HepG2 (cell line): ENCODE measurements around the gene AZI2. TPM values are rescaled to one million over a fixed set of nuclear protein-coding genes. Genes with fewer than 3 reads are reported as not detected.

Source experiments
- FOXA3 ChIP-seq: IDR thresholded peaks from 2 replicates; pipeline ENCODE4 v1.6.1; 2016; ENCODE audit warnings: missing genetic modification reagents, missing compliant biosample characterization
- FOXK2 ChIP-seq: fragments of 450-650 bp; IDR thresholded peaks from 2 replicates; pipeline ENCODE4 v1.6.1; 2016
- FUBP1 ChIP-seq: sonication (generic); formaldehyde crosslinking; IDR thresholded peaks from 2 replicates; pipeline ENCODE4 v1.5.1; 2020; ENCODE audit warnings: missing genetic modification reagents, mild to moderate bottlenecking, borderline replicate concordance
- HDAC2 ChIP-seq: sonication (generic); formaldehyde crosslinking; IDR thresholded peaks from 2 replicates; pipeline ENCODE4 v1.4.0; 2020; ENCODE audit warnings: missing genetic modification reagents
- HNRNPLL ChIP-seq: fragments of 200-400 bp; formaldehyde crosslinking; IDR thresholded peaks from 2 replicates; pipeline ENCODE4 v1.6.1; 2017; ENCODE audit warnings: mild to moderate bottlenecking, low read depth, low read length; ENCODE audit not compliant: poor library complexity, severe bottlenecking
- MTA3 ChIP-seq: sonication (generic); formaldehyde crosslinking; IDR thresholded peaks from 2 replicates; pipeline ENCODE4 v1.4.0; 2020; ENCODE audit warnings: missing genetic modification reagents
- NCOA5 ChIP-seq: sonication (generic); formaldehyde crosslinking; IDR thresholded peaks from 2 replicates; pipeline ENCODE4 v1.4.0; 2020; ENCODE audit warnings: missing genetic modification reagents
- RCOR2 ChIP-seq: IDR thresholded peaks from 2 replicates; pipeline ENCODE4 v1.6.1; 2016; ENCODE audit warnings: missing biosample characterization, missing genetic modification reagents
- SATB2 ChIP-seq: sonication (generic); formaldehyde crosslinking; IDR thresholded peaks from 2 replicates; pipeline ENCODE4 v1.5.0; 2020; ENCODE audit warnings: missing genetic modification reagents
- SNAPC2 ChIP-seq: sonication (generic); formaldehyde crosslinking; IDR thresholded peaks from 2 replicates; pipeline ENCODE4 v1.8.1; 2022; ENCODE audit warnings: mild to moderate bottlenecking, missing genetic modification reagents
- ZMYM4 ChIP-seq: sonication (generic); formaldehyde crosslinking; IDR thresholded peaks from 2 replicates; pipeline ENCODE4 v1.8.1; 2023; ENCODE audit warnings: mild to moderate bottlenecking, missing genetic modification reagents
- ZNF136 ChIP-seq: sonication (generic); formaldehyde crosslinking; IDR thresholded peaks from 2 replicates; pipeline ENCODE4 v1.8.1; 2022; ENCODE audit warnings: low read depth, mild to moderate bottlenecking, moderate library complexity, missing genetic modification reagents
- ZNF18 ChIP-seq: sonication (generic); formaldehyde crosslinking; IDR thresholded peaks from 2 replicates; pipeline ENCODE4 v1.8.0; 2022; ENCODE audit warnings: mild to moderate bottlenecking, missing genetic modification reagents; ENCODE audit not compliant: insufficient replicate concordance
- ZNF225 ChIP-seq: sonication (generic); formaldehyde crosslinking; IDR thresholded peaks from 2 replicates; pipeline ENCODE4 v1.4.0; 2020; ENCODE audit warnings: mild to moderate bottlenecking, missing genetic modification reagents
- ZNF251 ChIP-seq: sonication (generic); formaldehyde crosslinking; IDR thresholded peaks from 2 replicates; pipeline ENCODE4 v1.9.0; 2021; ENCODE audit warnings: mild to moderate bottlenecking, missing genetic modification reagents
- ZNF468 ChIP-seq: sonication (generic); formaldehyde crosslinking; IDR thresholded peaks from 2 replicates; pipeline ENCODE4 v1.8.0; 2022; ENCODE audit warnings: mild to moderate bottlenecking, moderate library complexity, missing genetic modification reagents
- ZNF503 ChIP-seq: sonication (generic); formaldehyde crosslinking; IDR thresholded peaks from 2 replicates; pipeline ENCODE4 v1.4.0; 2020; ENCODE audit warnings: missing genetic modification reagents
- ZNF570 ChIP-seq: sonication (generic); formaldehyde crosslinking; IDR thresholded peaks from 2 replicates; pipeline ENCODE4 v1.4.0; 2020; ENCODE audit warnings: mild to moderate bottlenecking, missing genetic modification reagents, borderline replicate concordance
- ZNF605 ChIP-seq: sonication (generic); formaldehyde crosslinking; IDR thresholded peaks from 2 replicates; pipeline ENCODE4 v1.8.0; 2022; ENCODE audit warnings: mild to moderate bottlenecking, missing genetic modification reagents
- ZNF616 ChIP-seq: sonication (generic); formaldehyde crosslinking; IDR thresholded peaks from 2 replicates; pipeline ENCODE4 v1.5.0; 2020; ENCODE audit warnings: low read depth, mild to moderate bottlenecking, missing genetic modification reagents
- ZNF672 ChIP-seq: sonication (generic); formaldehyde crosslinking; IDR thresholded peaks from 2 replicates; pipeline ENCODE4 v1.8.1; 2022; ENCODE audit warnings: missing genetic modification reagents
- ZNF710 ChIP-seq: sonication (generic); formaldehyde crosslinking; IDR thresholded peaks from 2 replicates; pipeline ENCODE4 v1.5.0; 2020; ENCODE audit warnings: mild to moderate bottlenecking, missing genetic modification reagents, borderline replicate concordance
- ZNF773 ChIP-seq: sonication (generic); formaldehyde crosslinking; IDR thresholded peaks from 2 replicates; pipeline ENCODE4 v1.4.0; 2020; ENCODE audit warnings: missing genetic modification reagents, borderline replicate concordance
- polyA plus RNA-seq, 8 experiments: library from polyadenylated mRNA; depleted of rRNA in 3 of 8; stranded (reverse) in 7 of 8; unstranded in 1 of 8; fragments of >200 nt; fragmentation: Illumina TruSeq in 4 of 8; extraction: Trizol in 4 of 8; gene quantifications; 2 replicates each; pipeline versions ENCODE4 v1.2.1 to v1.2.3, GENCODE V29; 2011 to 2016; ENCODE audit warnings: low read depth in 4 of 8, missing spikeins in 1 of 8, mixed read lengths in 1 of 8; ENCODE audit not compliant: insufficient read depth in 1 of 8
- total RNA-seq, 5 experiments: library from RNA; depleted of rRNA; stranded (reverse); fragments of >200 nt; fragmentation: Illumina TruSeq; extraction: Trizol; gene quantifications; 2 replicates each; pipeline ENCODE4 v1.2.3, GENCODE V29; 2016; ENCODE audit warnings: low read depth in 1 of 5

Gene AZI2
- total and polyA plus RNA-seq, 2 of the 13 experiments (the other 11 are each of a cell fraction or from before 2014, with no cell fraction given): 43.7 to 49.8 TPM

- TF ChIP-seq ZNF136: no peak
- no peak for TF ChIP-seq ZNF18 (CRISPR knock-in tag)
- TF ChIP-seq NCOA5 (CRISPR knock-in tag): no peak
- TF ChIP-seq ZNF672 (CRISPR knock-in tag): no peak
- no peak for TF ChIP-seq ZNF773 (CRISPR knock-in tag)
- TF ChIP-seq HDAC2 (CRISPR knock-in tag): peak; percentile 51; the same call in 1 of the 2 replicates
- peak; percentile 60 for TF ChIP-seq FOXA3 (CRISPR knock-in tag)
- no peak for TF ChIP-seq SNAPC2 (CRISPR knock-in tag)
- TF ChIP-seq ZNF570 (CRISPR knock-in tag): no peak
- no peak for TF ChIP-seq FUBP1 (CRISPR knock-in tag)
- no peak for TF ChIP-seq FOXK2
- no peak for TF ChIP-seq ZNF251 (CRISPR knock-in tag)
- TF ChIP-seq MTA3 (CRISPR knock-in tag): no peak
- no peak for TF ChIP-seq ZNF616
- TF ChIP-seq ZNF225: no peak
- 0 out of 2 replicates have a peak, but pooled peaks have one; percentile 30 for TF ChIP-seq RCOR2 (CRISPR knock-in tag)
- TF ChIP-seq ZNF468 (CRISPR knock-in tag): no peak
- no peak for TF ChIP-seq SATB2 (CRISPR knock-in tag)
- TF ChIP-seq ZNF710 (CRISPR knock-in tag): no peak
- peak; percentile 38; the same call in 1 of the 2 replicates for TF ChIP-seq ZMYM4 (CRISPR knock-in tag)
- no peak for TF ChIP-seq ZNF605
- TF ChIP-seq HNRNPLL: no peak
- TF ChIP-seq ZNF503: no peak
Observed at GRCh38 chr3:28320981-28321380, 27.6 kb downstream of the AZI2 start (continued).
